ENCODE measurements around the gene MCIDAS. TPM values are rescaled to one million over a fixed set of nuclear protein-coding genes. Genes with fewer than 3 reads are reported as not detected.

Gene MCIDAS
- polyA plus RNA-seq, 3 donors, result not detected

DNA sequence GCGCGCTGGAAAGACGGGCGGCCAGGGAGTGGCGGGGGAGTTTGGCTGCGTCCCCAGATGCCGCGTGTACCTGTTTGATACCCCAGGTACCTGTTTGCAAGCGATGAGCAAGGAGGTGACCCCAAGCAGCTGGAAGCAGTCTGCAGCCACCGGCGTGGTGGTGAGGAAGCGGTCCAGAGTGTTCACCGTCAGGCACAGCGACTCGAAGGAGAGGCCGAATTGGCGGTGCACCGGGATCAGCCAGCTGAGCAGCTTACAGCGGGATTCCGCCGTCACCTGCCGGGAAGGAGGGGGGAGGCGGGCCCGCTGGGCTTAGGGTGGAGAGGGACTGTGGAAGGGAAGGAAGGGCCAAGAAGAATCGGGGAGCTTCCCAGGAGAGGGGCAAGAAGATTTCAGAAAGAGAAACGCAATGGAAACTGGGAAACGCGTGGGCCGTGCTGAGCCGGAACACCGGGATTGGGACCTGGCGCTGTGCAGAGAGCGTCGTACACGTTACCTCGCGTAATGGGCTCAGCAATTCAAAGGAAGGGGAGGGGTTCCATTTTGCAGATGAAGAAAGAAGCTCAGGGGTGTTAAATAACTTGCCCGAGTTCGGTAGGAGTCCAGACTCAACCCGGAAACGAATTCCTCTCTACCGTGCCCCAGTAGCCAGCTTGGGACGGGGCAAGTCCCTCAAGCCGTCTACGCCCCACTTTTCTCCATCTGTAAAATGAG, 5.3 kb upstream of the MCIDAS start:
- H3K4me1 Mint-ChIP-seq, result peaks cover 34% of the 10 kb centered on the region
- WGBS (ENCODE audit: insufficient coverage), result 3% methylated on average over 44 of the region's 45 CpGs

DNA sequence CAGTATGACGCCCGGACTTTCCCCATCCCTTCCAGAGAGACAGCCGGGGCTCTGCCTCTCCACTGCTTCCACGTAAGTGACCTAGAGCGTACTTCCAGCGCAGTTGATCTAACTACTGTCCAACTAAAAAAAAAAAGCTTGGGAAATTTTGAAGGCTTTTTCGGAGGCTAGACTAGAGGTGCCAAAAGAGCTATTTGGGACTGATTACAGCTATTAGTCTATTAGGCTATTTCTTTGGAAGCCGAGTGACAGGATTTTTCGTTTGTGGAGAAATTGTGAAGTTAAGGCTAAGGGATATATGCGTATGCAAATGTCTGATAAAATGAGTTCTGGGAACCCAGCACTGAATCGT, 4.8 kb upstream of the MCIDAS start:
- no peak overlapping the region for H3K27ac Mint-ChIP-seq
- 3% methylated on average over 10 of the region's 11 CpGs for WGBS (ENCODE audit: insufficient coverage)
- no peak overlapping the region for H2AFZ ChIP-seq (ENCODE audit: insufficient read depth, low read depth, low read length, poor library complexity, severe bottlenecking)

More for the DNA sequence above, 5.3 kb upstream of the MCIDAS start:
- Mint-ChIP-seq H3K27me3 (ENCODE audit: low read depth in 3 of 3) (peaks cover 92 to 97% (median 97%) of the 10 kb centered on the region in 3 donors), H3K9me3 (peaks cover 0 to 37% (median 17%) of the 10 kb centered on the region in 7 donors), H3K4me3 (peak overlapping the region; percentile 80 to 97), H3K36me3 (peaks cover 4 to 9% of the 10 kb centered on the region in 2 donors), H3K27ac (peak overlapping the region in 3 of 7 donors; percentile 51 to 79 (median 76))
- Histone ChIP-seq H3K4me1 (ENCODE audit: control insufficient read depth in 1 of 2, insufficient read depth in 2 of 2, low read length in 2 of 2) (peaks cover 28 to 39% of the 10 kb centered on the region in 2 donors), H3K4me3 (replicated peaks in 1 of 3; ENCODE audit: low read depth in 2 of 3, low read length in 3 of 3) (peak overlapping the region; percentile 30 to 79 (median 44)), H3K27ac (ENCODE audit: low read depth in 1 of 2, low read length in 2 of 2) (no peak overlapping the region), H3K9me3 (replicated peaks in 1 of 2; ENCODE audit: control insufficient read depth in 1 of 2, insufficient read depth in 1 of 2, low read length in 2 of 2) (peaks cover 5 to 36% of the 10 kb centered on the region in 2 donors), H3K4me2 (replicated peaks; ENCODE audit: extremely low read depth, low read length, poor library complexity, severe bottlenecking) (peak overlapping the region; percentile 95), H3K36me3 (replicated peaks in 1 of 2; ENCODE audit: control insufficient read depth in 1 of 2, insufficient read depth in 2 of 2, low read length in 2 of 2) (no peaks in the 10 kb centered on the region), H2AFZ (ENCODE audit: insufficient read depth, low read depth, low read length, poor library complexity, severe bottlenecking) (peak overlapping the region; percentile 81), H3K79me2 (ENCODE audit: insufficient read depth, low read length) (no peaks in the 10 kb centered on the region), H3K27me3 (ENCODE audit: control insufficient read depth in 2 of 2, insufficient read depth in 2 of 2, low read length in 2 of 2) (peaks cover 77 to 97% of the 10 kb centered on the region in 2 donors), H4K20me1 (ENCODE audit: insufficient read depth, low read length) (no peaks in the 10 kb centered on the region), H3K9ac (ENCODE audit: insufficient read depth, low read length, poor library complexity, severe bottlenecking) (no peak overlapping the region)
- intact Hi-C loops (cut with micrococcal nuclease), result no loop called here
- no peak for DNase-seq
- no peak for TF ChIP-seq CTCF (IDR thresholded peaks at IDR 0.05)

More for the DNA sequence above, 4.8 kb upstream of the MCIDAS start:
- Mint-ChIP-seq H3K27me3 (ENCODE audit: low read depth in 3 of 3) (peaks cover 92 to 100% (median 97%) of the 10 kb centered on the region in 3 donors), H3K36me3 (peaks cover 4 to 9% of the 10 kb centered on the region in 2 donors), H3K9me3 (peaks cover 0 to 37% (median 18%) of the 10 kb centered on the region in 7 donors), H3K4me3 (peak overlapping the region; percentile 80 to 97), H3K4me1 (peaks cover 34% of the 10 kb centered on the region)
- peaks cover 28 to 44% of the 10 kb centered on the region in 2 donors for H3K4me1 ChIP-seq (ENCODE audit: control insufficient read depth in 1 of 2, insufficient read depth in 2 of 2, low read length in 2 of 2)
- no peak overlapping the region for H3K9ac ChIP-seq (ENCODE audit: insufficient read depth, low read length, poor library complexity, severe bottlenecking)
- H3K4me2 ChIP-seq (replicated peaks; ENCODE audit: extremely low read depth, low read length, poor library complexity, severe bottlenecking), result peak overlapping the region; percentile 95
- no peaks in the 10 kb centered on the region for H4K20me1 ChIP-seq (ENCODE audit: insufficient read depth, low read length)
- H3K79me2 ChIP-seq (ENCODE audit: insufficient read depth, low read length), result no peaks in the 10 kb centered on the region
- peaks cover 5 to 36% of the 10 kb centered on the region in 2 donors for H3K9me3 ChIP-seq (replicated peaks in 1 of 2; ENCODE audit: control insufficient read depth in 1 of 2, insufficient read depth in 1 of 2, low read length in 2 of 2)
- TF ChIP-seq CTCF (IDR thresholded peaks at IDR 0.05), result no peak
- peaks cover 76 to 96% of the 10 kb centered on the region in 2 donors for H3K27me3 ChIP-seq (ENCODE audit: control insufficient read depth in 2 of 2, insufficient read depth in 2 of 2, low read length in 2 of 2)
- peak overlapping the region in 1 of 3 experiments; percentile 79 for H3K4me3 ChIP-seq (replicated peaks in 1 of 3; ENCODE audit: low read depth in 2 of 3, low read length in 3 of 3)
- H3K27ac ChIP-seq (ENCODE audit: low read depth in 1 of 2, low read length in 2 of 2), result no peak overlapping the region
- intact Hi-C loops (cut with micrococcal nuclease), result no loop called here
- no peak for DNase-seq
- H3K36me3 ChIP-seq (replicated peaks in 1 of 2; ENCODE audit: control insufficient read depth in 1 of 2, insufficient read depth in 2 of 2, low read length in 2 of 2), result no peaks in the 10 kb centered on the region
